GM21515 (cell line): ENCODE data around the gene XPC.

Experiments
- ATAC-seq: cut with Tn5 transposase; IDR thresholded peaks from one replicate; pipeline ENCODE4 v1.9.1; 2021; ENCODE audit not compliant: unreplicated experiment

Gene XPC

DNA sequence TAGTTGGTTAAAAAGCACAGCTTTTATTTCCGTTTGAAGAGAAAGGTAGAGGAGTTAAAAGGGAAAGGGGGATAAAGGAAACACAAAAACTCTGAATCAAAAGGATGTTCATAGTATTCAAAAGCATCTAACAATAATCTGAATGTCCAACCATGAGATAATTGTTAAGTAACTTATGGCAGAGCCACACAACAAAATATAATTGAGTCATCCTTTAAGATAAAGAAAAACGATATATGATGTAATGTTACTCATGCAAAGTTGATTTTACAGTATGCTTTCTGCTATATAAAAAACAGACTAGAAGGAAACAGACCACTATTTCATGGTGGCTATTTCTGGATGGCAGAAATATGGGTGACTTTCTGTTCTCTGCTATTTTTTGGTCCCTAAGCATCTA is 3.9 kb downstream of the XPC start:
- ATAC-seq, result no peak

DNA sequence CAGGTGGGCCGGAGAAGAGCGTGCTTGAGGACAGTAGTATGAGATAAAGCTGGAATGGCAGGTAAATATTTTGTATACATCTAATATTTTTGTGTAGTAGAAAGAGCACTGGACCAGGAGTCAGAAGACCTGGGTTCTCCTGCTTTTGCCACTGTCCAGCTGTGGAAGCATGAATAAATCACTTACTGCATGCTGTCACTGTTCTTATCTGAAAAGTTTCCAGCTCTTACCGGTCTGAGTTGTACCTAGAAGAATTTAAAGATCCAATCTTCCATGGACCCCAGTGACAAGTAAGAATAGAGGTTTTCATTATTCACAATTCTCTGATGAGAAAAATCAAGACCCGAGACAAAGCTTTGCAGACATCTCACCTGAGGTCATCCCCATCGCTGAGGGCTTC is 5.9 kb downstream of the XPC start:
- ATAC-seq, result no peak

DNA sequence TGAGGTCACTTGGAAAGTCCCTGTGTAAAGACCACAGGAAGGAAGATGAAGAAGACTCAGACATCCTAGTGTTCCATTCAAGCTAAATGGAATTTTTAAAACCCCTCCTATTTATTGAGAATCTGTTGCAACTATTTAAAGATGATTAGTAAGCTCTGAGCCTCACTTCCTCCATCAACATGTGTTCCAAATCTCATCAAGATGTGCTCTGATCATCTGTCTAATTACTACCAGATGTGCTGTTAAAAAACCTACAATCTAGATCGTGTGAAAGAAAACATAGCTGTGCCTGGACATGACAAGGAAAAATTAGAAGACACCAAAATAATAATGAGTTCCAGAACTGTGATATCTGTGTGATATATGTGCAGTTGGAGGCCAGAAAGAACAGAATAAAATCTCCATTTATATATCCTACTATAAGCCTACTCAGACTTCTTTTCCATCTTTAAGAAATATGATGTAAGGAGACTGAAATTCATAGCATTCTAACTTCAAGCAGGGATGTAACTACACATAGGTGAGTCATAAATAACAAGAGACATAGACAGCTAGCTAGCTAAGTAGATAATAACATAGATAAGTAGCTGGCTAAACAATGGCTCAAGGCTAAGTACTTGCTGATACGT is 7.8 kb downstream of the XPC start:
- no peak for ATAC-seq

GRCh38 chr3:14169871-14170270 is 8.5 kb downstream of the XPC start:
- no peak for ATAC-seq

GRCh38 chr3:14169435-14169834 is 9.0 kb downstream of the XPC start:
- no peak for ATAC-seq

DNA sequence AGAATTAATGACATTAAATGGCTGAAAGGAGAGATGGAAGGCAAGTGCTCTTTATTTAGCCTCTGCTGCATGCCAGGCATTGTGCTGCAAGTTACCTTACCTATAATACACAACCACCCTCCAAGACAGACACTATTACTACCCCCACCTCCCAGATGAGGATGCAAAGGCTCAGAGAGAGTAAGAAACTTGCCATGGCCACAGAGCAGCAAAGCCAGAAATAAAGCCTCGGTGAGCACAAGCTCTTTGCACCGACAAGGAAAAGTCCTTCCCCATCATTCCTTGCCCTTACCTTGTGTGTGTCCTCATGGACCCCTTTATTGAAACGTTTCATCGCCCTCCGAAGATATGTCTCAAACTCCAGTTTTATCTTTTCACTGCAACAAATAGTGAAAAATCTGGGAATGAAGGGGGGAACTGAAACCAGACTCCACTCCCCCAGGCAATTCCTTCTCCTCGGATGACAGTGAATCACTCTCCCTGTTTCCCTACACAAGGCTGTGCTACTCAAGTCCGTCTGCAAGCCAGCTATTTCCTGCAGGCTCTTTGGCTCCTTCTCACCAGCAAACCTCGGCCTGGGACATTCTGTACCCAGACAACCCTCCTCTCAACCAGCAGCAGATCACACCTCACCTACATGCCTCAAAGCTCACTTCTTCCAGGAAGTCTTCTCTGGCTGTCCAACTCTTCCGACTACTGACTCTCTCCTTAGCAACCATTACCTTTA is 11.4 kb downstream of the XPC start:
- no peak for ATAC-seq

GRCh38 chr3:14162178-14162577 is 16.2 kb downstream of the XPC start:
- no peak for ATAC-seq

DNA sequence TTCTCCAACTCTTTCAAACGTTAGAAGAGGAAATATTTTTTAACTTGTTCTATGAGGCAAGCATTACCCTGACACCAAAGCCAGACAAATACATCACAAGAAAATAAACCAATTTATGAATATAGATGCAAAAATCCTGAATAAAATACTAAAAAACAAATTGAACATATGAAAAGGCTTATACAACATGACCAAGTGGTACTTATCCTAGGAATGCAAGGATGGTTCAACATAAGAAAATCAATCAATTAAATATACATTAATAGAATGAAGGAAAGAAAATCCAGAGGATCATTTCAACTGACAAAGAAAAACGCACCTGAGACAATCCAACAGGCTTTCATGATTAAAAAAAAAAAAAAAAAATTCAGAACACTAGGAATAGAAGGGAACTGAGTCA is 17.1 kb downstream of the XPC start:
- ATAC-seq, result no peak

DNA sequence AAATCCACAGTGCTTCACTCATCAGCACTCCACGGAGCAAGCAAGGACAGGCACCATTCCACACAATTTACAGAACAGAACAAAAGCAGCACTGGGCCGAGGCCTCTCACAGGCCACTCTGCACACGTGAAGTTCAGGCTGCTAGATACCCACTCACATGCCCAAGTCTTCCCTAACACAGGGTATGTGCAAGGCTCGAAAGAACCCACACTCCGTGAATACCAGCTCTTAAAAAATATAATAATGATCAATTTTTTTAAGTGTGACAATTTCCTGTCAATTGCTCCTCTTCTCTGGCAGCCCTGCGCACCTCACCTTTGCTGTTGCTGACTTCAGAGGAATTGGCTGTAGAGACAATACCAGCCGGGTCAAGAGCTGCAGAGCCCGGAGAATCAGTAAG is 19.0 kb downstream of the XPC start:
- ATAC-seq, result no peak

- no peak for ATAC-seq
Observed at GRCh38 chr3:14158370-14158769, 20.0 kb downstream of the XPC start.

DNA sequence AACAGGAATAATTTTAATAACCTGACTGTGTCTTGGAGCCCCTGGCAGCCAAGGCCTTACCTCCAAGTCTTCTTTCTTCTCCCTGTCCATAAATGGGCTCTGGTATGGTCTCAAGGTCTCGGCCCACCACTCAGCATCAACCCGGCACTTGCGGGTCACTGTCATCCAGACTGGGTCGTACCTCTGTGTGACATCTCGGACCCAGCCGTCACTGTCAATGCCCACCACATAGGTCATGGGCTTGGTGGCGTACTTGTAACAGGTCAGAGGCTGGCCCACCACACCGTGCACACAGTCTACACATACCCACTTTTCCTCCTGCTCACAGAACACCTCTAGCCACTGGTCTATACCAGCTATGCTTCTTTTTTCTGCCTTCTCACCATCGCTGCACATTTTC is 20.4 kb downstream of the XPC start:
- ATAC-seq, result no peak

DNA sequence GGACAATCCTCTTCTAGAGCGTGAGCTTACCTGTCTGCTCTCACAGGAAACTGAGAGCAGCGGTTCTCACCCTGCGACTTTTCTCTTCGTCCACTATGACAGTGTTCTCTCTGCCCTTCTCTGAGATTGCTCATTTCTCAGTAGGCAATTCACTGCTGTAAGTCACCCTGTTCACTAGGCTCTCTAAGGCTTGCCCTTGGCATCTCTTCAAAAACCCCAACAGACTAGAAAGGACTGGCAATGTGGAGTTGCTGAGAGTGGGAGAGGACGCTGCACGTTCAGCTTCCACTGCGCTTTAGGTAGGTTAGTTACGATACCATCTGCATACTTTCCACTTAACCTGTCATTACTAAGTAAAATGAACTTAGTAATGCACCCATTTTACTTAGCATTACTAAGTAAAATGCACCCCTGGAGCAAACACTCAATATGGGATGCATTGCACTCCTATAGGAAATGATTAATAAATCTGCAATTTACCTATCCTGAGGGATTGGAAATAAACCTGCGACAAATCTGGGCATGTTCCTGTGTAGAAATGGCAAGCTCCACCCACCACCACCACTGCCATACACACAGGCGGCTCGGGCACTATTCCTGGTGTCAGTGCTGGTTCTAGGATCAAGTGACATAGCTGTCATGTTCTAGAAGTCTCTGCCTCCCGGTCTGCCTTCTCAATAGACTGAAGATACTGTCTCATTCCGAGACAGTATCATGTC is 21.4 kb downstream of the XPC start:
- no peak for ATAC-seq

DNA sequence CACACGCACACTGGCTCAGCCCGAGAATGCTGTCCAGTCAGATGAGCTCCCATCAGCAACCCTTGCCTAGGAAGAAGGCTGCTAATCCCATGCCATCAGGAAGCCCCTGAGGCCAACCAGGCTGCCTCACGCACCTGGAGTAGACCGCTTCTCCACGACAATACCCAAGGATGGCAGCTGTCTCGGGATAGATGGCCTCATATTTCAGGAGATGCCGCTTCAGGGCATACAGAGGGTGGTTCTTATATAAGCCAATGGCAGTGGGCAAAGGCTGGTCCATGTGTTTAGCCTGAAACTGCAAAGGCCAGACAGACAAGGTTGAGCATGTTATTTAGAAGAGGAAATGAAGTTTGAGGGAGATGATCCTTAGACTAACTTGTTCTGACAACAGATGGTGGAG is 22.2 kb downstream of the XPC start:
- no peak for ATAC-seq

DNA sequence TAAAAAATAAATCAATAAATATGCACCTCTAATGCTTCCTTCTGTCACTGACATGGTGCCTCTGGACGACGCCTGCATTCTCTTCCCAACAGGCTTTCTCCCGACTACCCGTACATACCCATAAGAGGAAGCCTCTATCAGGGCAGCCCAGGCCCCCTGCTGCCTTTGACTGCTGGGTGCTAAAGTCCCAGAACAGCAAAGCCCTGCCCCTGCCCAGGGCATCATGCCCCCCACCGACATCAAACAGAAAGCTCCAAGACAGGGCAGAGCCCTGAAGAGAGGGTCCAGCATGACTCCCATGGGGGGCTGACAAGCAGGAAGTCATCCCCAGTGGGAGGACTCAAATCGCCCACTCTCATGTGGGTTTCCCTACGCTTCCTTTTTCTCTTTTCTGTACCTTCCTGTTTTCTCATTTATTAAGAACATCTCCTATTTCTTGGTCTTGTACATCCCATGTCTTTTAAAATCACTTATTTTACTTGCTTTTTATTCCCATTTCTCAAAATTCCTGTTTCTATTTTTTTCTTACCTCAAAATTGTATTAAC is 23.4 kb downstream of the XPC start:
- no peak for ATAC-seq

GRCh38 chr3:14154276-14154675 is 24.1 kb downstream of the XPC start:
- no peak for ATAC-seq

DNA sequence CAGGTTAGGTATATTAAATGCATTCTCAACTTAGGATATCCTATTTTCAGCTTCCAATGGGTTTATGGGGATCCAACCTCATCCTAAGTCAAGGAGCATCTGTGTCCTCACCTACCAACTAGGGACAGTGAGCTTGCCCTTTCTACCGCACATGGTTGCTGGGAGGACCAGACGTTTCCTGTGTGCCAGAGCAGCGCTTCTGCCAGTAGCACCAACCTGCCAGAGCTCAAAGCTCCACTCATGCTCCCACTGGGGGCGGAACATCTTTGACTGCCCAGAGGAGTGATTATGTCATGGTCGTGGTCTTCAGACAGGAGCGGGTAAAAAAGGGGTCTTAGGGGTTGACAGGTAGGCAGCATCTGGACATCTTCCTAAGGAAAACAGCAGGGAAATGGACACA is 24.7 kb downstream of the XPC start:
- no peak for ATAC-seq

GRCh38 chr3:14152963-14153355 is 25.4 kb downstream of the XPC start:
- ATAC-seq, result no peak

GRCh38 chr3:14152233-14152962 is 26.0 kb downstream of the XPC start:
- ATAC-seq, result no peak

DNA sequence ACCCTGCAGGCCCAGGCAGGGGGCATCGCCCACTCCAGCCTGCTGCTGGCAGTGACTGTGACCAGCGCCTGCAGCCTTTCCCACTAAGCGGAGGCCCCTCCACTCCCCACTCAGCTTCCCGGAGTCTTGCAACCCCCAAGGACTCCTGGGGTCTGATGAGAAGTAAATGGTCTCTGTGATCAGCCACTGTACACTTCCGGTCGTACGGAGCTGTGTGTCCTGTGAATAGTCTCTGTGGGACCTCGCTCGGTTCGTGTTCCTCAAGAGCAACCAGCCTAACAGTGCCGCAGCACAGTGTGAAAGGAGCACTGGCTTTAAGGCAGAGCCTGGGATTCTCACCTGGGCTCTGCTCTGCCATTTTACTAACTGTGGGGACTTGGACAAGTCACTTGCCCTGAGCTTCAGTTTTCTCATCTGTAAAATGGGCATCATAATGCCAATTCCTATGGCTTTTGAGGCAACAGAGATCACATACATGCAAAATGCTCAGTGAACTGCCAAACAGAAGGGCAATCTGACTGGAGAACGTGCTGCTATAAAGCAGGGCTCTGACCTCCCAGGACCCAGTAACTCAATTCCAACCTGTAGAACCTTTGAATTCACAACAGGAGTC is 26.8 kb downstream of the XPC start:
- ATAC-seq, result no peak

DNA sequence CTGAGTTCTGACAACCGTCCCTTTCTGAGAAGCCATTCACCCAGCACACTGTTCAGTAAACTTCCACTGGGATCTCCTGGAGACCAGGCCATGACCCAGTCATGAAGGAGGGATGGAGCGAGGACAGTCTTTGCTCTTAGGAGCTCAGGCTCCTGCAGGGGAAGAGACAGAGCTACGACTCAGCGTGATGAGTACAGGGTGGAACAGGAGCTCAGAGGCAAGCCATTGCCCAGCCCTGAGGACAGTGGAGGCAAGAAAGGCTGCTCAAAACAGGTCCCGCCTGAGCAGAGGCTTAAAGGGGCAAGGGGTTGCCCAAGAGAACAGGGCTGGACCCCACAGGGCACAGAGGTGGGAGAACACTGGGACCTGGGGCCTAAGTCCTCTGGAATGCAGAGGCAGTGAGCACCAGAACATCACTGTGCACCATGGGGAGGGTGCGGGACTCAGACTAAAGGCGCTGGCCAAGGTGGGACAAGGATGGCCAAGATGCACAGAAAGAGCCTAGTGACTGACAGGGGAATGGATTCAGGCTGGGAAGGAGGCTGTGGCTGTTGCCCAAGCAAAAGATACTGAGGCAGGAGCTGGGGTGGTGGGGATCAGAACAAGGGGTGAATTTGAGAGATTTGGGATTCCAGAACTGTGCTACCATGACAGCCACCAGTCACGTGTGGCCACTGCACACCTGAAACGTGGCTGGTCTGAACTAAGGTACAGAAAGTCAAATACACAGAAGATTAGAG is 27.7 kb downstream of the XPC start:
- no peak for ATAC-seq
